Transverse colon (tissue), 4 donors: ENCODE data around the gene DTNBP1.

ENCODE experiments used
- CTCF ChIP-seq, 5 experiments: fragments of 200-600 bp in 3 of 5; fragments of 450-650 bp in 2 of 5; sonication (generic) in 3 of 5; IDR thresholded peaks; 1 replicate in 2 of 5; 2 replicates in 3 of 5; pipeline ENCODE4 v1.5.1; 2016 to 2017; ENCODE audit warnings: antibody characterized with exemption in 5 of 5, inconsistent platforms in 3 of 5, mild to moderate bottlenecking in 2 of 5, moderate library complexity in 1 of 5
- POLR2A ChIP-seq: fragments of 450-650 bp; IDR thresholded peaks from one replicate; pipeline ENCODE4 v1.6.1; 2016; ENCODE audit warnings: antibody characterized with exemption, mild to moderate bottlenecking, moderate library complexity
- POLR2AphosphoS5 ChIP-seq, 3 donors: sonication (generic); formaldehyde crosslinking; IDR thresholded peaks; one replicate each; pipeline ENCODE4 v1.6.1; 2016; ENCODE audit warnings: antibody characterized with exemption in 3 of 3

- TF ChIP-seq POLR2A (no peak), CTCF (IDR thresholded peaks at IDR 0.05) (no peak), POLR2AphosphoS5 (IDR thresholded peaks at IDR 0.05) (no peak)
Measured at GRCh38 chr6:15618685-15619084, 44.1 kb downstream of the DTNBP1 start.
